Sigmoid colon (tissue), 4 donors: ENCODE data around the gene GRM5.
"Not testable (repeated sequence)": the region's sequence is repeated elsewhere in the genome, so short reads cannot be mapped to it uniquely, and the experiment has no call there.

Experiments used
- CTCF ChIP-seq, 4 experiments: fragments of 450-650 bp in 3 of 4; fragments of 200-600 bp in 1 of 4; IDR thresholded peaks; one replicate each; pipeline ENCODE4 v1.5.1; 2016 to 2019; ENCODE audit warnings: antibody characterized with exemption in 4 of 4, mild to moderate bottlenecking in 3 of 4, moderate library complexity in 2 of 4
- EP300 ChIP-seq, 4 donors: sonication (generic); formaldehyde crosslinking; IDR thresholded peaks; one replicate each; pipeline ENCODE4 v1.6.1; 2017; ENCODE audit warnings: antibody characterized with exemption in 4 of 4
- POLR2A ChIP-seq, 2 donors: fragments of 450-650 bp; IDR thresholded peaks; one replicate each; pipeline ENCODE4 v1.6.1; 2016; ENCODE audit warnings: antibody characterized with exemption in 2 of 2, mild to moderate bottlenecking in 2 of 2, moderate library complexity in 2 of 2
- POLR2AphosphoS5 ChIP-seq, 4 donors: sonication (generic); formaldehyde crosslinking; IDR thresholded peaks; one replicate each; pipeline ENCODE4 v1.6.1; 2017; ENCODE audit warnings: antibody characterized with exemption in 4 of 4

- TF ChIP-seq POLR2A, CTCF, POLR2AphosphoS5, EP300 (IDR thresholded peaks at IDR 0.05): not testable (repeated sequence)
Observed at GRCh38 chr11:89063481-89063951, 2.3 kb downstream of the GRM5 start.
